Measurements from ENCODE around the gene SPG11.
"Not testable (repeated sequence)": the region's sequence is repeated elsewhere in the genome, so short reads cannot be mapped to it uniquely, and the experiment has no call there.

The SPG11 gene

GRCh38 chr15:44636976-44637375, 26.5 kb downstream of the SPG11 start:
- intact Hi-C loops (cut with DNase I) = no loop called here
- no peak for DNase-seq

- intact Hi-C loops (cut with DNase I) = no loop called here
- DNase-seq = no peak
Observed at GRCh38 chr15:44633603-44634002, 29.9 kb downstream of the SPG11 start.

GRCh38 chr15:44625286-44625685, 38.2 kb downstream of the SPG11 start:
- DNase-seq; intact Hi-C loops (cut with DNase I): not testable (repeated sequence)

GRCh38 chr15:44623178-44623577, 40.3 kb downstream of the SPG11 start:
- no peak for DNase-seq
- intact Hi-C loops (cut with DNase I) = no loop called here

- intact Hi-C loops (cut with DNase I) = no loop called here
- DNase-seq = no peak
Observed at GRCh38 chr15:44620081-44620480, 43.4 kb downstream of the SPG11 start.

GRCh38 chr15:44616974-44617373, 46.5 kb downstream of the SPG11 start:
- intact Hi-C loops (cut with DNase I) = no loop called here
- no peak for DNase-seq

GRCh38 chr15:44606740-44607139, 56.7 kb downstream of the SPG11 start:
- intact Hi-C loops (cut with DNase I) = no loop called here
- no peak for DNase-seq

GRCh38 chr15:44603126-44603525, 60.3 kb downstream of the SPG11 start:
- intact Hi-C loops (cut with DNase I) = no loop called here

GRCh38 chr15:44598892-44599291, 64.6 kb downstream of the SPG11 start:
- intact Hi-C loops (cut with DNase I) = no loop called here

More at GRCh38 chr15:44603126-44603525, 60.3 kb downstream of the SPG11 start:
- DNase-seq = no peak

GRCh38 chr15:44598066-44598465, 65.4 kb downstream of the SPG11 start:
- intact Hi-C loops (cut with DNase I) = no loop called here
- no peak for DNase-seq

More at GRCh38 chr15:44598892-44599291, 64.6 kb downstream of the SPG11 start:
- DNase-seq = no peak

- intact Hi-C loops (cut with DNase I) = no loop called here
- DNase-seq = no peak
Observed at GRCh38 chr15:44596511-44597010, 66.9 kb downstream of the SPG11 start.

GRCh38 chr15:44595656-44596510, 67.6 kb downstream of the SPG11 start:
- intact Hi-C loops (cut with DNase I) = no loop called here
- DNase-seq = no peak

GRCh38 chr15:44595246-44595645, 68.2 kb downstream of the SPG11 start:
- intact Hi-C loops (cut with DNase I) = no loop called here

GRCh38 chr15:44593042-44593736, 70.3 kb downstream of the SPG11 start:
- no peak for DNase-seq
- intact Hi-C loops (cut with DNase I) = no loop called here

More at GRCh38 chr15:44595246-44595645, 68.2 kb downstream of the SPG11 start:
- DNase-seq = no peak

- intact Hi-C loops (cut with DNase I) = no loop called here
- no peak for DNase-seq
Observed at GRCh38 chr15:44591326-44591725, 72.1 kb downstream of the SPG11 start.

- no peak for DNase-seq
- intact Hi-C loops (cut with DNase I) = no loop called here
Observed at GRCh38 chr15:44588541-44588940, 74.9 kb downstream of the SPG11 start.

GRCh38 chr15:44585633-44586032, 77.8 kb downstream of the SPG11 start:
- intact Hi-C loops (cut with DNase I) = no loop called here
- no peak for DNase-seq

- intact Hi-C loops (cut with DNase I) = no loop called here
- peak in 1 of 10 donors; percentile 77 for DNase-seq
Observed at GRCh38 chr15:44584162-44584749, 79.2 kb downstream of the SPG11 start.

- intact Hi-C loops (cut with DNase I) = no loop called here
- DNase-seq = no peak
Observed at GRCh38 chr15:44580105-44580504, 83.4 kb downstream of the SPG11 start.

GRCh38 chr15:44574734-44575133, 88.7 kb downstream of the SPG11 start:
- intact Hi-C loops (cut with DNase I) = no loop called here
- no peak for DNase-seq

- intact Hi-C loops (cut with DNase I) = no loop called here
- no peak for DNase-seq
Observed at GRCh38 chr15:44573386-44573785, 90.1 kb downstream of the SPG11 start.
